Stimulated activated CD4-positive, alpha-beta T cell treated with anti-CD3 and anti-CD28 coated beads, Interleukin-2, amount 100 ng/mL, for 24 hours (primary cell): ENCODE data around the gene CXCL8.
"Not testable (repeated sequence)": the region's sequence is repeated elsewhere in the genome, so short reads cannot be mapped to it uniquely, and the experiment has no call there.

ENCODE experiments used
- DNase-seq, 2 donors: peaks; one replicate each; pipeline ENCODE4 v3.0.0-alpha.2; 2020

The CXCL8 gene

DNA sequence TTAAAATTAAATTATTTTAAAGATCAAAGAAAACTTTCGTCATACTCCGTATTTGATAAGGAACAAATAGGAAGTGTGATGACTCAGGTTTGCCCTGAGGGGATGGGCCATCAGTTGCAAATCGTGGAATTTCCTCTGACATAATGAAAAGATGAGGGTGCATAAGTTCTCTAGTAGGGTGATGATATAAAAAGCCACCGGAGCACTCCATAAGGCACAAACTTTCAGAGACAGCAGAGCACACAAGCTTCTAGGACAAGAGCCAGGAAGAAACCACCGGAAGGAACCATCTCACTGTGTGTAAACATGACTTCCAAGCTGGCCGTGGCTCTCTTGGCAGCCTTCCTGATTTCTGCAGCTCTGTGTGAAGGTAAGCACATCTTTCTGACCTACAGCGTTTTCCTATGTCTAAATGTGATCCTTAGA is at the start of gene CXCL8:
TSS of gene CXCL8 (plus strand) at position 217 of the 426 bp plus-strand sequence. CDS start at position 307, 90 bp downstream.
- DNase-seq, result no peak

DNA sequence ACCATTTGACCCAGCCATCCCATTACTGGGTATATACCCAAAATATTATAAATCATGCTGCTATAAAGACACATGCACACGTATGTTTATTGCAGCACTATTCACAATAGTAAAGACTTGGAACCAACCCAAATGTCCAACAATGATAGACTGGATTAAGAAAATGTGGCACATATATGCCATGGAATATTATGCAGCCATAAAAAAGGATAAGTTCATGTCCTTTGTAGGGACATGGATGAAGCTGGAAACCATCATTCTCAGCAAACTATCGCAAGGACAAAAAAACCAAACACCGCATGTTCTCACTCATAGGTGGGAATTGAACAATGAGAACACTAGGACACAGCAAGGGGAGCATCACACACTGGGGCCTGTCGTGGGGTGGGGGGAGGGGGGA is 49.2 kb upstream of the CXCL8 start:
- not testable (repeated sequence) for DNase-seq

DNA sequence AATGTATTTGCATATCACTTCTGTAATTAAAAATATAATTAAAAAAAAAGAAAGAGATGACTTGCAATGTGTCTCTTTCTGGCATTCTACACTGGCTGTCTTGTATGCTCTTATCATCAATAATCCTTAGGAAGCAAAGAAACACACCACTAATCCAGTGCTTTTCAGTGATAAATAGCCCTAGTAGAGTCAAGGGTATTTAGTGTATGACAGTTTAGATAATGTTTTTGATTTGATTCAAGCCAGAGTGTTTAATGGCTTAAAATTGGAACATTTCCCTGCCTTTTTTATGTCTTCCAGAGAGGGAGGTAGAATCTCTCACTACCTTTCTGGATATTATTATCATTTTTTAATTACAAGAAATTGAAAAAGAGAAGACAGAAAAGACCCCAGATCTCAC is 48.6 kb upstream of the CXCL8 start:
- DNase-seq, result no peak

DNA sequence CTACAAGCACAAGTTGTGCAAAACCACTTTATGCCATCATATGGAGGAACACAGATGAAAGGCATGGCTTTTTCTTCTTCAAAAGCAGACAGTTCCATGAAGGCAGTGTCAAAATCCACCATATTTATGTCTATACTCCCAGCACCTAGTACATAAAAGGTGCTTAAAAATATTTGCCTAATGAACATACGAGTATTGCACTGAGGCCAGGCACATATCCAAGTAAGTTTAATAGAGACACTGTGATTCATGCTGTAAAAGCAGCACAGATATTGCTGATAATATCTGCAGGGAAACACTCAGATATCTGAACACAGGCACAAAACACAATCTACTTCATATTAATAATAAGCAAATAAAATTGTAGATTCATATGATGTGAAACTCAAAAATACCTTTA is 48.1 kb upstream of the CXCL8 start:
- no peak for DNase-seq

DNA sequence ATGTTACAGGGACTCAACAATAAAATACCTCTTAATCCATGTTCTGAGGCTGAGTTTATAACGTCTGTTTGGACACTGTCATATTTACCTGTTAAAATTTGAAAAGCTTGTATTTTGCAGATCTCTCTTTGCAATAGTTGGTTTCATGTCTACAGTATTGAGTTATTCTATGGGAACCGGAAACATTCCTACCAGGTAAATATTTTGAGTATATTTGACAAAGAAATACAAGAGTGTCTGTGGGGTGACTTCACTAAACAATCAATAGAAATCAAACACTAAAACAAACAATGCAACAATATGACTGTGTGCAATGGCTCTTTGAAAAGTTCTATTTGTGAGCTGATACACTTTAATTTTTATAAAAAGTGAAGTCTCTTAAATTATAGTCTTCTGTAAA is 47.7 kb upstream of the CXCL8 start:
- DNase-seq, result no peak

DNA sequence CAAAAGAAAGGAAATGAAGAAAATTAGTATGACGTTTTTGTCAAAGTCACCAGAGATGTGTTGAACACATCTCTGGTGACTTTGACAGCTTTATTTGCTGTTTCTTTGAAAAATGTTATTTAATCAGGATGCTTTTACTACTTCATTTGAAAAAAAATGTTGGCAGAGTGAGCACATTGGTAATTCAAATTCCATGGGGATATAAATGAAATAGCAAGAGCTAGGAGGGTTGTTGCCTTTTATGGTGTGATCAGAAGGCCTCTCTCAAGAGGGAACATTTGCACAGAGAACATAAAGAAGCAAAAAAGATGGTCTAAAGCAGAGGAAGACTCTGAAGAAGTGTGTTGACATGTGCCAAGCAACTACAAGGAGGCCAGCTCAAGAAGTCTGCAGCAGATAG is 46.6 kb upstream of the CXCL8 start:
- no peak for DNase-seq

DNA sequence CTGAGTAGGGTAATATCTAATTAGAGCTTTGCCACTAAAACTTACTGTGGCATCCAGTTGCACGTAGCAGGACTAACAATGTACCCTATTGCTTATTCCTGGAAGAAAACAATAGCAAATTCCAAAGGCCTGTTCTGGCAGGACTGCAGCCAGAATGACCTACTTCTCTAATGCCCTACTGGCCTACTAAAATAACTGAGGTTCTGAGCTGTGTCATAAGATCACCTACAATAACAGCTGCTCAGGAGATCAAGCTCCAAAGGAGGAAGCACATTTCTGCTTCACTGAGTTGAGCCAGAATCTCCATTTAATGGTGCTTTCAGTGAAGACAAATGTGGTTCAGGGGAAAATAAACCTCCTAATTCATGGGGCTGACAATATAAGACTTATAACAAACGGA is 42.2 kb upstream of the CXCL8 start:
- no peak for DNase-seq

DNA sequence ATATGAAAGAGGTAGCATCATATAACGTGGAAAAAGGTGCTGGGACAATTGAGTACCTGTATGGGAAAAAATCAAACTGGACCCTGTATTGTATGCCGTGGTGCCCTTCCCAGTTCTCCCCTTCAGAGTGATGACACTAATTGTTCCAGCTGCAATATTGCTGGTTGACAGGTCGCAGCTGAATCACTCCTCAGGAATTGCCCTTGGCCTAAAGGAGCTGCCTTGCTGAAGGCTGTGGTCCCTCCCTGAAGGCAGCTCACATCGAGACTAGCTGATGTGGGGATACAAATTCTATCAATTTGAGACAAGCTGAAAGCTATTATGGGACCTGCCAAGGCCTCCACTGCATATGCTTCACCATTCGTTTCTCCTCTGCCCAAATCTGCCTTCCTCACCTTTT is 39.3 kb upstream of the CXCL8 start:
- DNase-seq, result no peak

DNA sequence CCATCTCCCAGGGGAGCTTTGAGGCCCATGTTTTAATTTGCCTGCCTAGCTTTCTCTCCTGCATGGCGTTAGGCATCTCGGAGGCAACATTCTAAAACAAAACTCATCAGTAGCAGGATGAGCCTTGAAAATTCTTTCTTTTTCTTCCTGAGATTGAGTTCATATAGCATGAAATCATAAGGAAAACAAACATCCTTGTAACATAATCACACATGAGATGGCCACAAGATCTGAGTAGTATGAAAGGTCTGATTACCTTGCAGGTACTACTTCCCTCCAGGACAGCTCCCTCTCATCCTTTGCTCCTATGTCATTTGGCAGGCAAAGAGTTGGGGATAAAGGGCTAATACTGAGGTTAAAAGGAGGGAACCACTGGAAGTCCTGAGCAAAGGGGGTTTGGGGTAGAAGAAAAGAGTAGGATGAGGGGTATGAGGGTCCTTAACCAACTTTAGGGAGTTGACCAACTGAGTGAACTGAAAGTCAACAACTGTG is 37.5 kb upstream of the CXCL8 start:
- DNase-seq, result no peak

DNA sequence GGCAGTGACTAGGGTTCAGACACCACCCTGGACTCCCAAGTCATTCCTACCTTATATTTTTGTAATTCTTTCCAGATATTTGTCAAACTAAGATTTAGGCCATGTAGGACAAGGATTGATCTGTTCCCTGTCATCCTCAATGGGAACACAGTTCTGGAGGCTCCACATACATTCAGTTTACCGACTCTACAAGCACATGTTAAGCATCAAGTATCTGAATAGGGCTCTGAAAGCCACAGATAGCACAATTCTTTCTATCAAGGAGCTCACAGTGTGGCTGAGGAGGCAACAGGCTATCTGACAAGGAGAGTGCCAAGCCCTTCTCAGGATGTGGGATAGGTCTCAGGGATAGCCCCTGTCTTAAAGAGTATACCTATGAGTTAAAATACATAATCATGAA is 37.0 kb upstream of the CXCL8 start:
- DNase-seq, result no peak

DNA sequence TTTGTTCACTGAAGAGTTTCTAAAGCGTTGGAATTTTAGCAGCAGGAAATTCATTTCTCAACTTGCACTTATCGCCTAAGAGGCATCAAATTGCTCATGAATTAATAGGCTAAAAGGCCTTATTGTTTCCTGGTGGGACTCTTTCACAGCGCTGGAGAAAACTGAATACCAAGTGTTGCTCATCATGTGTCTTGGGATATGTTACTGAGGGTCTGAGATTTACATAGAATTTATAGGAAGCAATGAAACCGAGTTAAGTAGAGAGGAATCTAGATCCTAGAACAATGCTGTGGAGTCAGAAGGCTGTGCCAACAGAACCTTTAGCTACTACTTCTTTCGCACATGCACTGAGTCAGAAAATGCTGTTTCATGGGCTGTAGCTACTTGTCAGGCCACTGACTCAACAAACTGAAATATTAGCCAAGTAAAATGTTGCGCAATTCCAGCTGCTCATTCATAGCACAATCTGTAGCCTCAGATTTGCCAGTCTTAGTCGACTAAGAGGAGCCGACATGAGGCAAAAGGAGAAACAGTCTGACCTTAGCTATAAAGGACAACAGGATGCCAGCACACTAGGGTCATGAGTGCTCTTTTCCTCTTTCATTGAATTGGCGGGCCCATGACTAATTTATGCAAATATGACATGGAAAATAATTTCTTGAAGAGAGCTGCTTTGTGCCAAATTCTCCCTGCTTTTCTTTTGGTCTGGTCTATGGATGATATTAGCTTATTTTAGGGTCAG is 35.9 kb upstream of the CXCL8 start:
- no peak for DNase-seq

DNA sequence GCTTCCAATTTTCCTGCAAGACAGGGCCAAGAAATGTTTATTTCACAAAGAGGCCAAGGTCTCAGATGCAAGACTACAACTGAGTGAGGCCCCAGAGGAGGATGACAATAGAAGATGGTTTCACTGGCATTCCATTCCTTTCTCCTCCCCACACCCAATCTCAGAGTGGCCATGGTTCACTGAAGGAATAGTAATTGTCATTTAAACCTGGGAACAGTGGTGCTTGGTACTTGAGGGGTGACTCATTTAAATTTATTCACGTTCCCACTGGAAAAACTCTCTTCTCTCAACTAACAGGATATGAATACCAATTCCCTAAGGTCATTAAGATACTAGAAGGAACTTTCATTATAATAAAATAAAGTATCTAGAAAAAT is 35.3 kb upstream of the CXCL8 start:
- DNase-seq, result no peak

DNA sequence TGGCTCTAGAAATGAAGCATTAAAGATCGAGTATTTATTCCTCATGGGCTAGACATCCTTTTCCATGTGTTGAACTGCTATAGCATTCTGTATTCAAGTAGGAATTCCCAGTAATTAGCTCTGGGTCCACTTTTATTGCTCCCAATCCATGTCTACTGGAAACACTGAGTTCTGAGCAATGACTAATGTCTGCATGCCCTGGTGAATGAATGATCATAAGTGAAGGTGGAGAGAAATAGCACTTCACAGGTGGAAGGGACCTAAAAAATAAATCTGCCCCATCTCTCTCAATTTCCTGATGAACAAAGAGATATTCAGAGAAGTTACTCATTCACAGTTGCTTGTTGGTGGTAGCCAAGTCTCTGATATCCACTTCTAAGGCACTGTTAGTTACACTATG is 34.6 kb upstream of the CXCL8 start:
- no peak for DNase-seq

DNA sequence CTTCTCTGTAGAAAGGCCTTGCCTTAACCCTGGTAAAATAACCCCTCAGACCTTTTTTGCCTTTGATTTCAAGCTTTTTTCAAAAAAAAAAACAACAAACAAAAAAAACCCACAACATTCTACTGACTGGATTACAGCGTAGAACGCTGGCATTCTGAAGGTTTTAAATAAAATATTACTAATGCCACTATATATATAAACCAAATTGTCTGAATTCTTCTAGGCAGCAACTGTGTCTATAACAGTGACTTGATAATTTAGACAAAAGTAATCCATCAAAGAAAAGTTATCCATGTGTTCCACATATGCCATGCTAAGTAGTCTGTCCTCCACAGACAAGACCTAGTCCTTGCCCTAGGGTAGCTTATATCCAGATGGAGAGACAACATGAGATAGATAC is 33.6 kb upstream of the CXCL8 start:
- DNase-seq, result no peak

DNA sequence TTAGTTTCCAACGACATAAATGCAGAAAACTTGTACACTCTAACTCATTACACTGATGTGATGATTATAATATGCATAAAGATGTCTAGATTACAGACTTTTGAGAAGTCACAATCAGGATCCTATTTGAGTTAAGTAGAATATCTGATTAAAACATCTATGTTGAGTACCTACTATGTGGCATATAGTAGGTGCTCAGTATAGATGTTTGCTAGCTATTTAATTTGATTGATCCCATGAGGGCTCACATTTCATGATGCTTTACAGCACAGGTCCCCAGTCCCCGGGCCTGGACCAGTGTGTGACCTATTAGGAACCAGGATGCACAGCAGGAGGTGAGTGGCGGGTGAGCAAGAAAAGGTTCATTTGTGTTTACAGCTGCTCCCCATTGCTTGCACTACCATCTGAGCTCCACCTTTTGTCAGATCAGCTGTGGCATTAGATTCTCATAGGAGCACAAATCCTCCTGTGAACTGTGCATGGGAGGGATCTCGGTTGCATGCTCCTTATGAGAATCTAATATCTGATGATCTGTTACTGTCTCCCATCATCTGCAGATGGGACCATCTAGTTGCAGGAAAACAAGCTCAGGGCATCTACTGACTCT is 33.0 kb upstream of the CXCL8 start:
- no peak for DNase-seq

DNA sequence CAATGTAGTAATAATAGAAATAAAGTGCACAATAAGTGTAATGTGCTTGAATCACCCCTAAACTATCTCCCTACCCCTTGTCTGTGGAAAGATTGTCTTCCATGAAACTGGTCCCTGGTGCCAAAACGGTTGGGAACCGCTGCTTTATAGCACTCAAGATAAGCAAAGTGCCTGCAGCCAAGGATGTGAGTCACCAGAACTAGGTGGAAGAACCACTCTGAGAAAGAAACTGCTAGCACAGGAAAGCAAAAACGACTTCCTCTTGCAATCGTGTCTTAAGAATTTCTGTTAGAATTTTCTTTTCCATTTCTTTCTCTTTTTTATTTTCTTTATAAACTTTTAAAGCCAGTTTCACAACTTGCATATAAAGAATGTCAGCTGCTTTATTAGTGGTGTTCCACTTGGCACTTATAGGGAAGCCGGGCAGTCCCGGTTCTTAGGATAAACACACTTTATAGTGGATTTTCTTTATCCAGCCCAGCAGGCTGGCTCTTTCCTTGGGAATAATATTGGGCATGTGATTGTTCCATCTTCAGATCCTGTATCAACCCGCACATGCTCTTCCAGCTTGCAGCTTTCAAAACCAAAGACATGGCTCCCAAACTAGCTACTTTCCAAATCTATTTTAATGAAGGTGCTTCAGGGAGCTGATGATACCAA is 32.3 kb upstream of the CXCL8 start:
- no peak for DNase-seq

DNA sequence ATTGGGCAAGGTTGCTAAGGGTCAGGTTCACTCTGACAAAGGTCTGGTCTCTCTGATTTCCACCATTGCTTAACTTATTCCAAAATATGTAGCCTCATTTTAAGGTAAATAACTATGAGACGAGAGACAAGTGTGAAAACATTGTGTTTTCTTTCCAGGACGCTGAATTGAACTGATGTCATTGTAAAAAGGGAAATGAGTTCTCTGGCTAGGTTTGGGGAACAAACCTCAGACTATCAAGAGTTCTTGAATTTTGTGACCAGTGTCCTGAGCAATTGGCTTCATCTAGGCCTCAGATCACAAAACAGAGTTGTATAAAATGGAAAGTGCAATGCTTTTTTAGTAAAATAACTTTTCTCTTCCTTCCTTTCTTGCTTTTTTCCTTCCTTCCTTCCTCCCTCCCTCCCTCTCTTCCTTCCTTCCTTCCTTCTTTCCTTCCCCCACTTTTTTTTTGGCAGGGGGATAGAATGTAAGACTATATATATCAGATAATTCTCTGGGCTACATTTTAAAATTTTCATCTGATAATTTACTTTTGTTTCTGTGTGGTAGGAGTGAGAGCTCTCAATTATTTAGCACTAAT is 30.8 kb upstream of the CXCL8 start:
- DNase-seq, result no peak

DNA sequence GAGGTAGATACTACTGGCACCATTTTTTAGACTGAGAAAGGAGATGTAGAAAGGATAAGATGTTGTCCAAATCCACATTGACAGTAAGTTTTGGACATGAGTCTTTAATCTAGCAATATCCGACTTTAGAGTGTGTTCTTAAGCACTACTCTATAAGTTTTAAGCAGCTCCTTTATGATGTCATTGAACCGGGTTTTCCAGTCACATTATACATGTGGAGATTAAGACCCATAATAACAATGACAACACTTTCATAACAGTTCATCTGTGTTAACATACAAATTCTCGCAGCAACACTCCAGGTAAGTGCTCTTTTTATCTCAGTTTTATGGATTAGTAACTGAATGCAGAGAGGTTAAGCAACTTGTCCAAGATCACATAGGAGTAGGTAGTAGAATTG is 30.3 kb upstream of the CXCL8 start:
- DNase-seq, result no peak

DNA sequence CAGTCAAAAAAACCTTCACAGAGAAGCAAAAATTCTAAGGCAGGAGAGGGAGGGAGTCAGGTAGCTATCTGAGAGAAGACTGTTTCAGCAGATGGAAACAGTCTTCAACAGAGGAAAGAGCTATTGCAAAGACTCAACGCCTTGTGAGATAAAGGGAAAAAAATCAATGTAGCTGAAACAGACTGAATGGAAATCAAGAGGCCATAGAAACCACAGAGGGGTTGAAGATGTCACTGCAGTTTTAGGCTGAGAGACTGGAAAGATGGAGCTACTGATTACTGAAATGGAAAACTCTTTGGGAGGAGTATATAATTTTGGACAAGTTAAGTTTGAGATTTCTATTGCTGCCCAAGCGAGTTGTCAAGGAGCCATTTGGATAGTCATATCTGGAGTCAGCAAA is 28.4 kb upstream of the CXCL8 start:
- no peak for DNase-seq

DNA sequence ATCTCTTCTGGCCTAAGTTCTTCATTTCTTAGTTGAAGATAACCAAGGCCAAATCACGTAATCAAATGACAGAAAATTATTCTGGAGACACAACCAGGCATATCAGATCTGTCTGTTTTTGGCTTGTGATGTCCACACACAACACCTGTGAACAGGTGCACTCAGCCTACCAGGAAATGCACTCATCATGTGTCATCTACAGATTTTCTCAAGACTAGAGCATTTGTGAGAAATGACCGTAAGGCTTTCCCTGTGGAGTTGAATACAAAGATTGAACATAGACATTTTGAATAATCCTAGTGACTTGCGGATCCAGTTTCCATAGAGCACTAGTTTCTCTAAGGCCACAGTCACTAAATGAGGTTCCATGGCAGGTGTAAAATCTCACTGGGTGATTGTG is 26.7 kb upstream of the CXCL8 start:
- DNase-seq, result no peak

DNA sequence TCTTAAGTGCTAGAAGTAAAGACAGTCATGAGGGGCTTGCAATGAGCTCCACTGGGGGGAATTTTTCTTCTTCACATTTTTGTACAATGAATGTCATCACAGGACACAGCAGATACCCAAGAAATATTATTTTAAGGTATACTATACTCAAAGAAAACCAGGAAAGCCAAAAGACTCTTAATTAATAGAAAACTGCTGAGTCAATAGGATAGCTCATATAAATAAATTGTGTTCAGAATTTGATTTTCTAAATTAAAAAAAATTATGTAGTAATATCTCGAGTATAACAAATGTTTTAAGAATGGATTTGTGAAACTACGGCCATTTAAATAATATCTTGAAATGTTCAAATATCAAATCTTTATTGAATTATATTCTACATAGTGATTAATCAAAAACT is 25.7 kb upstream of the CXCL8 start:
- DNase-seq, result no peak

DNA sequence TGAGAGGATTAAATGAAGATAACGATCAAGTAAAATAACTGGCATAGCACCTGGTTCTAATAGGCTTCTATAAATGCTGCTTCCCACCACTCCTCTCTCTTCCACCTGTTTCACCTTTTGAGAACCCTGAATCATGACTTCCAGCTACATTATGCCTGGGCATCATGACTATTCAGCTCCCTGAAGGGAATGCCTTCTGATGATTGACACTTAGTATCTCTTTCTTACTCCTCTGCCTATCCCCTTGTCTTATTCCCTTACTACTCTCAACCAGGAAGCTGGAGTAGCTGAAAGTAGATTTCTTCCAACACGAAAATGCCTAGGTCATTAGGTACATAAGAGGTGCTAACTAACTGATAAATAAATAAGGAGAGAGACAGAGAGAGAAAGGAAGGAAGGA is 24.7 kb upstream of the CXCL8 start:
- no peak for DNase-seq

DNA sequence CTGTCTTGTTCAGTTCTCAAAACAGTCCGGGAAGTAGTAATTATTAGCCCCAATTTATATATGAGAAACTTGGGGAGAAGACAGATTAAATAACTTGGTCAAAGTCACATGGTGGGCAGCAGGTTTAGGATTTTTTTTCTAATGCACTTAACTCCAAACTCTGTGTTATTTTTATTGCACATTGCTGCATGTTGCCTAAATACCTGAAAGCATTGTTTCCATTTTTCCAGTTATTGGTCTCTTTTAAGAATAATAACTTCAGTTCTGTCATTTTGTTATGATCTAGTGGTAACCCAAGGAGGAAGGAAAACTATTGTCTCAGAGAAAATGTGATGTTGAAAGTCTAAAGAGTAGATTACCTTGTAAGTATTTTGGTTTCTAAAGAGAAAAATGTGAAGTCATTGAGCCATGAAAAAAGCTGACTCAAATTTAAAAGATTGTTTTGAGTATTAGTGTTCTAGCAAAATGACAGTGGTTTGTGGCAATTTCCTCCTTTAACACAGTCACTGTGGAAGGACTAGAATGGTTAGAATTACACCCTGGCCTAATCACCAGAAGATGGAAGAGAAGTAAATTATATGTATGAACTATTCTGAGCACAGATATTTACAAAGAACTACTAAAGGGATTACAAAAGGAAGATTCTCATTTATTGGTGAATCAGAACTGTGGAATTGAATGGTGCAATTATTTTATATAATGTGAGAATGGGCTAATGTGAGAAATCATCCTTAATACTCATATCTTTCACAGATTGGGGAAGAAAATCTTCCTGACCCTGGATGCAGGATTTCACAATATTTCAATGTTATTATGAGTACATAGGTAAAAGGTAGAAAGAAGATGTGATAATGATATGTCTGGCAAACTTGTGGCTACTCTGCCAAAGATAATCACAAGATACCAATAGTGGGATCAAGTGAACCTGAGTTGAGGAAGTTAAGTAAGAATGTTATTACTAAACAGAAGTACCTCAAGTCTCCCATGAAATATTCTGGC is 21.7 kb upstream of the CXCL8 start:
- no peak for DNase-seq
